WI38 (cell line): ENCODE results near the gene EPG5.

ENCODE experiments used
- H3K4me3 ChIP-seq: 2 replicates; pipeline ENCODE4 v1.5.1; 2011; ENCODE audit warnings: low read depth, mild to moderate bottlenecking, control low read depth, low read length
- CTCF ChIP-seq: IDR thresholded peaks from 2 replicates; pipeline ENCODE4 v1.5.1; 2012; ENCODE audit warnings: low read depth, mild to moderate bottlenecking, control low read depth, low read length

Gene EPG5

DNA sequence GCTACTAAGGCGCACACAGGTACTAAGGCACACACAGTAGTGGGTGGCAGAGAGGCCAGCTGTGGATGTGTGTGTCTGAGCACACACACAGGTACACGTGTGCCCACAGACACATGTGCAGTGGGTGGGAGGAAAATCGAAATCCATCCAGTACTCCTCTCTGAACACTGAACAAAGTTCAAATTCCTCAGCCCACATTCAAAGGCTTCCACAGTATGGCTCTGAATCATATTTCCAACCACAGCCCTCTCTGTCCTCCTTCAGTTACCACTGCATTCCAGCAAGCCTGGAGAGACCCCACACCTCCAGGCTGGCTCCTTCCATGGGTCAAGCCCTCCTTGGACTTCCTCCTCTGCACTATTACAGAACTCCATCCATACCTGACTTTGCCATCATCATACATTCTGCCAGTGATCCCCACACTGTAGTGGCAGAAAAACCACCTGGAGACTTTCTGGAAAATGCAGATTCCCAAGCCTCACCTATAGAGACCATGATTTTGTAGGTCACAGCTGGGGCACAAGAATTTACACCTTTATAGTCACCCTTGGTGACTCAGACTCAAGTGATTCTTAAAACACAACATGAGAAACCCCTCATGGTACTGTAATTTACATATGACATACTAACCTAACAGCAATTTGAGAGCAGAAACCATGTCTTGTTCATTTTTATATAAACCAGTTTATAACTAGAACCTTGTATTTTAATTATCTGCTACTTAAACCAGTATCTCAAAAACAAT is 31.4 kb downstream of the EPG5 start:
- no peak for TF ChIP-seq CTCF
- H3K4me3 ChIP-seq, result no peak overlapping the region

DNA sequence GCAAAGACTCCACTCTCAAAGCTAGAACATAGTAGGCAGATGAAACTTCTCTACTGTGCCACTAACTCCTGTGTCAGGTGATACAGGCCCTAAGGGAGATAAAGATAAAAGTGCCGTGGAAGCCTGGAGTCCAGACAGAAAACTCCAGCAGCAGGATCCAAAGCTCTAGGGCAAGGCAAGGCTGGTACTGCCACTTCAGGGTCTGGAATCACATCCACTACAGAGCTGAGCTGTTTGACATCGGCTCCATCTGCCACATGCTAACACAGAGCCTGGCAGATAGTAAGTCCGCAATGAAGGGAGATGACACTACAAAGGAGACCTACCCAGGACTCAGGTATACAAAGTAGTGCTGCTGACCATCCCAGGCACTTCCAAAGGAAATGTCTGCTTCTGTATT is 34.4 kb downstream of the EPG5 start:
- no peak overlapping the region for H3K4me3 ChIP-seq
- no peak for TF ChIP-seq CTCF

- TF ChIP-seq CTCF, result no peak
- no peak overlapping the region for H3K4me3 ChIP-seq
These were observed 36.2 kb downstream of the EPG5 start for GRCh38 chr18:45930963-45931362.

DNA sequence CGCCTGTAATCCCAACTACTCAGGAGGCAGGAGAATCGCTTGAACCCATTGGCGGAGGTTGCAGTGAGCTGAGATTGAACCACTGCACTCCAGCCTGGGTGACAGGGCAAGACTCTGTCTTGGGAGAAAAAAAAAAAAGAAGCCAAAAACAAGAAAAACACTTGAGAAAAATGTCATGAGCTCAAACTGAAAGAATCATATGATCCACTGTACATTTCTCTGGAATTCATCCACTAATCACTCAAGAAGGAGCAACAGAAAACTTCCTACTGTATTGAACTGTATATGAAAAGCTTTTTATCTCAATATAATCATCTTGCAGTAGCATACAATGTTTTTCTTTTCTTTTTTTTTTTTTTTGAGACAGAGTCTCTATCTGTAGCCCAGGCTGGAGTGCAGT is 40.4 kb downstream of the EPG5 start:
- H3K4me3 ChIP-seq, result no peak overlapping the region
- TF ChIP-seq CTCF, result no peak

DNA sequence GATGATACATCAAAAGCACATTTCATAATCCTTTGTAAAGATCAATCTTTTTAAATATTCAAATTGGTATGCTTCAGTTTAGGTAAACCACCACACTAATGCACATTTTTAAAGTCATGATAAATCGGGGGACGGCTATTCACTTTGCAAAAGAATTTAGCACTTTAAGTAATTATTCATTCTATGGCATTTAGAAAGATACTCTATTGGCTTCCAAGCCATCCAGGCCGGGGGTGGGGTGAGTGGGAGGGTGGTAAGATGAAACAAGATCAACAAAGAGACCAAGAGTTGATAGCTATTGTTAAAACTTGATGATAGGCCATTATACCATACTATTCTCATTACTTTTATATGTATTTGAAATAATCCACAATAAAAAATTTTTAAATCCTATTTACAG is 41.0 kb downstream of the EPG5 start:
- TF ChIP-seq CTCF, result no peak
- H3K4me3 ChIP-seq, result no peak overlapping the region

GRCh38 chr18:45923138-45923537 is 44.0 kb downstream of the EPG5 start:
- H3K4me3 ChIP-seq, result no peak overlapping the region
- TF ChIP-seq CTCF, result no peak

DNA sequence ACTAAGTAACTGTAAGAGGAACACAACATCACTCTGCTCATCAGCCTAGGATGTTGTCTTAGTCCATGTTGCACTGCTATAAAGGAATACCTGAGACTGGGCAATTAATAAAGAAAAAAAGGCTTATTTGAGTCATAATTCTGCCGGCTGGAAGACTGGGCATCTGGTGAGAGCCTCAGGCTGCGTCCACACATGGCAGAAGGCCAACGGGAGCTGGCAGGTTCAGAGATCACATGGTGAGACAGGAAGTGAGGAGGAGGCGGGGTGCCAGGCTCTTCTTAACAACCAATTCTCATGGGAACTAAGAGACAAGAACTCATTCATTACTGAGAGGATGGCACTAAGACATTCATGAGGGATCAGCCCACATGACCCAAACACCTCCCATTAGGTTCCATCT is 46.8 kb downstream of the EPG5 start:
- no peak for TF ChIP-seq CTCF
- no peak overlapping the region for H3K4me3 ChIP-seq
